H9 (cell line): ENCODE data around the gene FAM3B. TPM values are rescaled to one million over a fixed set of nuclear protein-coding genes. Genes with fewer than 3 reads are reported as not detected.

Experiments used
- DNase-seq: peaks from one replicate; pipeline ENCODE4 v3.0.0-alpha.2; 2017
- H2AFZ ChIP-seq: one replicate; pipeline ENCODE4 v1.6.1; 2013; ENCODE audit warnings: mild to moderate bottlenecking, low read length, control low read depth, moderate library complexity
- H2AK5ac ChIP-seq: 2 replicates; pipeline ENCODE4 v1.6.1; 2013; ENCODE audit warnings: low read length, control low read depth, mixed read lengths; ENCODE audit not compliant: insufficient read length
- H2BK120ac ChIP-seq: one replicate; pipeline ENCODE4 v1.6.1; 2013; ENCODE audit warnings: low read depth, mild to moderate bottlenecking, low read length, control low read depth, inconsistent platforms; ENCODE audit not compliant: poor library complexity, severe bottlenecking
- H2BK12ac ChIP-seq: 2 replicates; pipeline ENCODE4 v1.6.1; 2013; ENCODE audit warnings: low read length, control low read depth, mixed read lengths, low read depth; ENCODE audit not compliant: insufficient read length
- H2BK15ac ChIP-seq: 2 replicates; pipeline ENCODE4 v1.6.1; 2013; ENCODE audit warnings: low read depth, low read length, control low read depth
- H2BK20ac ChIP-seq: one replicate; pipeline ENCODE4 v1.6.1; 2013; ENCODE audit warnings: low read depth, mild to moderate bottlenecking, low read length, control low read depth, inconsistent platforms; ENCODE audit not compliant: poor library complexity, severe bottlenecking
- H2BK5ac ChIP-seq: 2 replicates; pipeline ENCODE4 v1.6.1; 2013; ENCODE audit warnings: low read length, control low read depth, mixed read lengths; ENCODE audit not compliant: insufficient read length
- H3K14ac ChIP-seq: 2 replicates; pipeline ENCODE4 v1.6.1; 2013; ENCODE audit warnings: low read length, control low read depth; ENCODE audit not compliant: insufficient read depth
- H3K18ac ChIP-seq: 2 replicates; pipeline ENCODE4 v1.6.1; 2013; ENCODE audit warnings: low read depth, mild to moderate bottlenecking, mixed read lengths, low read length, control low read depth; ENCODE audit not compliant: insufficient read length
- H3K23ac ChIP-seq: 2 replicates; pipeline ENCODE4 v1.6.1; 2013; ENCODE audit warnings: low read length, control low read depth, mixed read lengths, low read depth; ENCODE audit not compliant: insufficient read length
- H3K23me2 ChIP-seq: 2 replicates; pipeline ENCODE4 v1.6.1; 2013; ENCODE audit warnings: low read depth, mild to moderate bottlenecking, mixed read lengths, low read length, control low read depth; ENCODE audit not compliant: insufficient read length, poor library complexity, severe bottlenecking
- H3K27ac ChIP-seq: 2 replicates; pipeline ENCODE4 v1.5.1; 2013; ENCODE audit warnings: low read length, control low read depth, mixed read lengths, low read depth; ENCODE audit not compliant: insufficient read length
- H3K27me3 ChIP-seq: 2 replicates; pipeline ENCODE4 v1.6.1; 2013; ENCODE audit warnings: low read length, control low read depth, inconsistent platforms; ENCODE audit not compliant: insufficient read depth
- H3K4ac ChIP-seq: 2 replicates; pipeline ENCODE4 v1.6.1; 2013; ENCODE audit warnings: low read depth, mild to moderate bottlenecking, control low read depth, inconsistent platforms, low read length, moderate library complexity
- H3K4me1 ChIP-seq: 2 replicates; pipeline ENCODE4 v1.6.1; 2013; ENCODE audit warnings: low read length, control low read depth, inconsistent platforms; ENCODE audit not compliant: insufficient read depth
- H3K4me2 ChIP-seq: 2 replicates; pipeline ENCODE4 v1.6.1; 2013; ENCODE audit warnings: low read length, control low read depth, mixed read lengths; ENCODE audit not compliant: insufficient read length, insufficient read depth
- H3K56ac ChIP-seq: 2 replicates; pipeline ENCODE4 v1.6.1; 2013; ENCODE audit warnings: low read depth, mild to moderate bottlenecking, mixed read lengths, low read length, control low read depth; ENCODE audit not compliant: insufficient read length
- H3K79me1 ChIP-seq: 2 replicates; pipeline ENCODE4 v1.6.1; 2013; ENCODE audit warnings: low read depth, mild to moderate bottlenecking, moderate library complexity, low read length, control low read depth, inconsistent platforms; ENCODE audit not compliant: insufficient read depth, poor library complexity, severe bottlenecking
- H3K79me2 ChIP-seq: 2 replicates; pipeline ENCODE4 v1.6.1; 2013; ENCODE audit warnings: low read length, control low read depth, inconsistent platforms; ENCODE audit not compliant: insufficient read depth
- H3K9ac ChIP-seq: 2 replicates; pipeline ENCODE4 v1.6.1; 2013; ENCODE audit warnings: low read length, control low read depth, mixed read lengths; ENCODE audit not compliant: insufficient read length; ENCODE audit errors: extremely low read depth
- H3K9me3 ChIP-seq: one replicate; pipeline ENCODE4 v1.6.1; 2013; ENCODE audit warnings: low read depth, low read length, inconsistent platforms; ENCODE audit not compliant: control insufficient read depth
- H3T11ph ChIP-seq: one replicate; pipeline ENCODE4 v1.6.1; 2013; ENCODE audit warnings: mild to moderate bottlenecking, low read length, control low read depth, inconsistent platforms
- H4K20me1 ChIP-seq: one replicate; pipeline ENCODE4 v1.6.1; 2013; ENCODE audit not compliant: control insufficient read depth, insufficient read length, insufficient read depth
- H4K5ac ChIP-seq: 2 replicates; pipeline ENCODE4 v1.6.1; 2013; ENCODE audit warnings: low read depth, mild to moderate bottlenecking, mixed read lengths, low read length, control low read depth; ENCODE audit not compliant: insufficient read length
- H4K8ac ChIP-seq: replicated peaks from 2 replicates; pipeline ENCODE4 v1.6.1; 2013; ENCODE audit warnings: low read length, control low read depth, mixed read lengths, low read depth; ENCODE audit not compliant: insufficient read length
- H4K91ac ChIP-seq: 2 replicates; pipeline ENCODE4 v1.6.1; 2013; ENCODE audit warnings: low read depth, mild to moderate bottlenecking, moderate library complexity, mixed read lengths, low read length, control low read depth; ENCODE audit not compliant: insufficient read length
- H3K27ac Mint-ChIP-seq, 3 experiments: 2 replicates in 2 of 3; 3 replicates in 1 of 3; pipeline ENCODE4 v1.8.0; 2020 to 2021; ENCODE audit warnings: mixed read lengths in 3 of 3, mild to moderate bottlenecking in 1 of 3, moderate library complexity in 1 of 3
- H3K27me3 Mint-ChIP-seq: 2 replicates; pipeline ENCODE4 v1.8.0; 2021; ENCODE audit warnings: low read depth, mild to moderate bottlenecking, moderate library complexity, mixed read lengths
- H3K36me3 Mint-ChIP-seq, 3 experiments: 2 replicates in 2 of 3; 3 replicates in 1 of 3; pipeline ENCODE4 v1.8.0; 2020 to 2021; ENCODE audit warnings: low read depth in 3 of 3, mixed read lengths in 3 of 3; ENCODE audit not compliant: insufficient read depth in 1 of 3
- H3K4me1 Mint-ChIP-seq, 2 experiments: 2 replicates each; pipeline ENCODE4 v1.8.0; 2020; ENCODE audit warnings: mixed read lengths in 2 of 2
- H3K4me3 Mint-ChIP-seq, 2 experiments: 2 replicates in 1 of 2; 3 replicates in 1 of 2; pipeline ENCODE4 v1.8.0; 2020 to 2021; ENCODE audit warnings: mild to moderate bottlenecking in 2 of 2, mixed read lengths in 2 of 2, moderate library complexity in 1 of 2
- H3K9me3 Mint-ChIP-seq, 2 experiments: 2 replicates in 1 of 2; 3 replicates in 1 of 2; pipeline ENCODE4 v1.8.0; 2020; ENCODE audit warnings: mild to moderate bottlenecking in 2 of 2, mixed read lengths in 2 of 2, moderate library complexity in 1 of 2
- WGBS: extraction: QIAGEN DNeasy Blood & Tissue Kit; methylation state at CpG from one replicate; pipeline ENCODE4 v1.1.7; 2013; ENCODE audit warnings: missing lambda C conversion rate, low lambda C conversion rate, mixed read lengths; ENCODE audit not compliant: insufficient read length; ENCODE audit errors: extremely low coverage; 5-methylcytosine and 5-hydroxymethylcytosine counted together
- total RNA-seq: library from RNA; stranded (reverse); gene quantifications from 2 replicates; pipeline ENCODE4 v1.2.1, GENCODE V29; 2021
- TF ChIP-seq, protein P1 (sequence below): fragments of 200-600 bp; sonication (generic); conservative IDR thresholded peaks from 3 replicates; pipeline ENCODE4 v1.8.0; 2021; ENCODE audit warnings: antibody characterized with exemption, mild to moderate bottlenecking

FAM3B gene
- total RNA-seq, 1 experiment from 2014 or later, result 5.0 TPM

DNA sequence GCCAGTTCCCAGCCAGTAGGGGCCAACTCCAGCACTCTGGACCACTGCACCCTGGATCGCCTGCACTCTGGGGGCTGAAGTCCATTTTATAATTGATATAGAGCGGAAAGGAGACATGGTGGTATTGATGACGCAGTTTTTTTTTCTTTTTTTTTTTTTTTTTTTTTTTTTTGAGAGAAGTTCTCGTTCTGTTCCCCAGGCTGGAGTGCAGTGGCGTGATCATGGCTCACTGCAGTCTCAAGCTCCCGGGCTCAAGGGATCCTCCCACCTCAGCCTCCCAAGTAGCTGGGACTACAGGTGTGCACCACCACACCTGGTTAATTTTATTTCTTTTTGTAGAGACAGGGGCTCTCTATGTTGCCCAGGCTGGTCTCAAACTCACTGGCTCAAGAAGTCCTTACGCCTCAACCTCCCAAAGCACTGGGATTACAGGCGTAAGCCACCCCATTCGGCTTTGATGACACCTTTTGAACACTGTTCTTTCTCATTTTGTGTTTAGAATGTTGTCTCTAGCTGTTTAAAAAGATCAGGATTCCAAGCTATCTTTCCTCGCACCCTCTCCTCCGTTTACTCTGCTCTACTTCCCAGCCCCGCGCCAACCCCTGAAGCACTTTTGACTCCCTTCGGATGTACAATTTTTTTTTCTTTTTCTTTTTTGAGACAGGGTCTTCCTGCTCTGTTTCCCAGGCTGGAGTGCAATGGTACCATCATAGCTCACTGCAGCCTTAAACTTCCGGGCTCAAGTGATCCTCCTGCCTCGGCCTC, 46.2 kb downstream of the FAM3B start:
- H3K36me3 Mint-ChIP-seq, result no peaks in the 10 kb centered on the region
- H4K8ac ChIP-seq, result no peak overlapping the region
- no peak overlapping the region for H2BK20ac ChIP-seq
- no peak overlapping the region for H2BK15ac ChIP-seq
- H2BK12ac ChIP-seq, result no peak overlapping the region
- no peaks in the 10 kb centered on the region for H3K79me2 ChIP-seq
- H3K27ac ChIP-seq, result no peak overlapping the region
- no peak overlapping the region for H3K9ac ChIP-seq
- no peaks in the 10 kb centered on the region for H3K79me1 ChIP-seq
- H4K5ac ChIP-seq, result no peak overlapping the region
- no peak overlapping the region for H3K56ac ChIP-seq
- H2AK5ac ChIP-seq, result no peak overlapping the region
- TF ChIP-seq, protein P1, sequence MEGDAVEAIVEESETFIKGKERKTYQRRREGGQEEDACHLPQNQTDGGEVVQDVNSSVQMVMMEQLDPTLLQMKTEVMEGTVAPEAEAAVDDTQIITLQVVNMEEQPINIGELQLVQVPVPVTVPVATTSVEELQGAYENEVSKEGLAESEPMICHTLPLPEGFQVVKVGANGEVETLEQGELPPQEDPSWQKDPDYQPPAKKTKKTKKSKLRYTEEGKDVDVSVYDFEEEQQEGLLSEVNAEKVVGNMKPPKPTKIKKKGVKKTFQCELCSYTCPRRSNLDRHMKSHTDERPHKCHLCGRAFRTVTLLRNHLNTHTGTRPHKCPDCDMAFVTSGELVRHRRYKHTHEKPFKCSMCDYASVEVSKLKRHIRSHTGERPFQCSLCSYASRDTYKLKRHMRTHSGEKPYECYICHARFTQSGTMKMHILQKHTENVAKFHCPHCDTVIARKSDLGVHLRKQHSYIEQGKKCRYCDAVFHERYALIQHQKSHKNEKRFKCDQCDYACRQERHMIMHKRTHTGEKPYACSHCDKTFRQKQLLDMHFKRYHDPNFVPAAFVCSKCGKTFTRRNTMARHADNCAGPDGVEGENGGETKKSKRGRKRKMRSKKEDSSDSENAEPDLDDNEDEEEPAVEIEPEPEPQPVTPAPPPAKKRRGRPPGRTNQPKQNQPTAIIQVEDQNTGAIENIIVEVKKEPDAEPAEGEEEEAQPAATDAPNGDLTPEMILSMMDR, result no peak
- H2AFZ ChIP-seq, result no peak overlapping the region
- no peak overlapping the region for H2BK5ac ChIP-seq
- no peak overlapping the region for H3K4me2 ChIP-seq
- H3K14ac ChIP-seq, result no peak overlapping the region
- no peak overlapping the region for H3T11ph ChIP-seq
- peaks cover 5% of the 10 kb centered on the region; the same call in 1 of the 2 replicates for H3K27me3 Mint-ChIP-seq
- H3K9me3 ChIP-seq, result no peaks in the 10 kb centered on the region
- H3K23ac ChIP-seq, result no peak overlapping the region
- no peak overlapping the region for H3K4ac ChIP-seq
- H3K18ac ChIP-seq, result no peak overlapping the region
- H3K27me3 ChIP-seq, result no peaks in the 10 kb centered on the region
- H4K20me1 ChIP-seq, result no peaks in the 10 kb centered on the region
- H3K4me1 ChIP-seq, result no peaks in the 10 kb centered on the region; the same call in 1 of the 2 replicates
- H4K91ac ChIP-seq, result no peak overlapping the region
- no peaks in the 10 kb centered on the region; a peak in 1 of 5 replicates for H3K9me3 Mint-ChIP-seq
- no peak overlapping the region for H3K4me3 Mint-ChIP-seq
- H2BK120ac ChIP-seq, result no peak overlapping the region
- H3K23me2 ChIP-seq, result no peaks in the 10 kb centered on the region
- no peak overlapping the region; a peak in 1 of 7 replicates for H3K27ac Mint-ChIP-seq
- peaks cover 13 to 22% of the 10 kb centered on the region in 2 experiments for H3K4me1 Mint-ChIP-seq
- DNase-seq, result no peak
- no CpG with 5 or more reads among the region's 16 CpGs for WGBS
